ENCODE measurements around the gene RANBP3L.

RANBP3L gene

GRCh38 chr5:36279054-36279698 is 22.5 kb downstream of the RANBP3L start:
- H3K4me3 ChIP-seq (ENCODE audit: low read depth, low read length) = no peak overlapping the region
- DNase-seq (ENCODE audit: low read depth) = no peak
- TF ChIP-seq, protein P1, sequence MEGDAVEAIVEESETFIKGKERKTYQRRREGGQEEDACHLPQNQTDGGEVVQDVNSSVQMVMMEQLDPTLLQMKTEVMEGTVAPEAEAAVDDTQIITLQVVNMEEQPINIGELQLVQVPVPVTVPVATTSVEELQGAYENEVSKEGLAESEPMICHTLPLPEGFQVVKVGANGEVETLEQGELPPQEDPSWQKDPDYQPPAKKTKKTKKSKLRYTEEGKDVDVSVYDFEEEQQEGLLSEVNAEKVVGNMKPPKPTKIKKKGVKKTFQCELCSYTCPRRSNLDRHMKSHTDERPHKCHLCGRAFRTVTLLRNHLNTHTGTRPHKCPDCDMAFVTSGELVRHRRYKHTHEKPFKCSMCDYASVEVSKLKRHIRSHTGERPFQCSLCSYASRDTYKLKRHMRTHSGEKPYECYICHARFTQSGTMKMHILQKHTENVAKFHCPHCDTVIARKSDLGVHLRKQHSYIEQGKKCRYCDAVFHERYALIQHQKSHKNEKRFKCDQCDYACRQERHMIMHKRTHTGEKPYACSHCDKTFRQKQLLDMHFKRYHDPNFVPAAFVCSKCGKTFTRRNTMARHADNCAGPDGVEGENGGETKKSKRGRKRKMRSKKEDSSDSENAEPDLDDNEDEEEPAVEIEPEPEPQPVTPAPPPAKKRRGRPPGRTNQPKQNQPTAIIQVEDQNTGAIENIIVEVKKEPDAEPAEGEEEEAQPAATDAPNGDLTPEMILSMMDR (IDR thresholded peaks at IDR 0.05; ENCODE audit: low read depth, low read length, missing control alignments) = no peak

- TF ChIP-seq, protein P1 (IDR thresholded peaks at IDR 0.05; ENCODE audit: low read depth, low read length, missing control alignments) = no peak
- no peak overlapping the region for H3K4me3 ChIP-seq (ENCODE audit: low read depth, low read length)
- no peak for DNase-seq (ENCODE audit: low read depth)
These were observed 24.1 kb downstream of the RANBP3L start for GRCh38 chr5:36277521-36278176.

DNA sequence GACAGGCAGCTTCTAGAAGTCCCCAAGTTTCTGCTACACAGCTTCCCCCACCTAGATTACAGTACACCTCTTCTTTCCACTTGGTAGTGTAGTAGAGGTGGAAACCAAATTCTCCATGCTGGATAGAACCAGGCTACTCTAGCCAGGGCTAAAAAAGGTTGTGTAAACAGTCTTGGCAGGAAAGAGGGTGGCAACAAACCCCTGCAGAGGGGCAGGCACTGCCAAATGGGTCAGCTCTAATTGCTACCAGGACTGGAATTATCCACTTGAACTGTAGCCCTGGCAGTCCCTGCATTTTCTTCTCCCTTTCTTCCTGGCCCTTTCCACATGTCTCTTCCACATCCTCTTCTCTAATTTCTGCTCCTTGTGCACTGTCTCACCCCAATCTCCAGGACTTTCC is 24.8 kb downstream of the RANBP3L start:
- TF ChIP-seq, protein P1 (IDR thresholded peaks at IDR 0.05; ENCODE audit: low read depth, low read length, missing control alignments) = no peak
- DNase-seq (ENCODE audit: low read depth) = no peak

GRCh38 chr5:36273809-36274526 is 27.7 kb downstream of the RANBP3L start:
- DNase-seq (ENCODE audit: low read depth) = no peak
- TF ChIP-seq, protein P1 (IDR thresholded peaks at IDR 0.05; ENCODE audit: low read depth, low read length, missing control alignments) = no peak
- H3K4me3 ChIP-seq (ENCODE audit: low read depth, low read length) = no peak overlapping the region

More for the DNA sequence above, 24.8 kb downstream of the RANBP3L start:
- H3K4me3 ChIP-seq (ENCODE audit: low read depth, low read length) = no peak overlapping the region

GRCh38 chr5:36272136-36272690 is 29.5 kb downstream of the RANBP3L start:
- no peak for DNase-seq (ENCODE audit: low read depth)
- TF ChIP-seq, protein P1 (IDR thresholded peaks at IDR 0.05; ENCODE audit: low read depth, low read length, missing control alignments) = no peak
- no peak overlapping the region for H3K4me3 ChIP-seq (ENCODE audit: low read depth, low read length)

DNA sequence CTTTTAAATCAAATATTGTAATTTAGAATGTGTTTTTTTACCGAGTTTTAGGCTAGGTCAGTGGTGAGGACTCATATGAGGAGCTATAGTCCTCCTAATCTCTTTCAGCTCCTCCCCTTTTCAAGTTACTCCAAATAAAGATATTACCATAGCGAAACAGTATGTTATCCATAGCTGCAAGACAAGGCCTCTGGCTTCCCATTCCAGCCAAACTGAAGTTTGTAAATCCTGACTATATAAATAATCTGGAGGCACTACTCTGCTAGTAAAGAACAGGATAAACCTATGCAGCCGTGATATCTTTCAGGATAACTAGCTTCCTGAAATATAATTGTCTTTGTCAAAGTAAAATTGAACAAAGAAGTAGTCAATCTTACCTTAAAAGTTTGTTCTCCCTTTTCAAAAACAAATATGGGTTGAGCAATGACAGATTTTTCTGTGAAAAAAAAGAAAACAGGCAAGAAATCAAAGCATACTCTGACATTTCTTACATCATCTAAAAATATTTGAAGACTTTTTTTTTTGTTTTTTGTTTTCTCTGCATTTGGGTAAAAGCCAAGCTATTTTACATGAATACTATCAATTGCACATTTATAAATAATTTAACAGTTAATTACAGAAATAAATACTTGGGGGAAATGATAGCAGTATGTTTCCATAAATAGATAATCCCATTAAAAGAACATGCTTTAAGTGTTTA is 30.7 kb downstream of the RANBP3L start:
- DNase-seq (ENCODE audit: low read depth) = no peak
- TF ChIP-seq, protein P1 (IDR thresholded peaks at IDR 0.05; ENCODE audit: low read depth, low read length, missing control alignments) = no peak
- H3K4me3 ChIP-seq (ENCODE audit: low read depth, low read length) = no peak overlapping the region

All from GM12864 (cell line).